ENCODE results near the gene PHLDA2. TPM values are rescaled to one million over a fixed set of nuclear protein-coding genes. Genes with fewer than 3 reads are reported as not detected.

Gene PHLDA2
- total RNA-seq, 4 donors from 2014 or later: 7.0 to 26.4 (median 18.2) TPM

DNA sequence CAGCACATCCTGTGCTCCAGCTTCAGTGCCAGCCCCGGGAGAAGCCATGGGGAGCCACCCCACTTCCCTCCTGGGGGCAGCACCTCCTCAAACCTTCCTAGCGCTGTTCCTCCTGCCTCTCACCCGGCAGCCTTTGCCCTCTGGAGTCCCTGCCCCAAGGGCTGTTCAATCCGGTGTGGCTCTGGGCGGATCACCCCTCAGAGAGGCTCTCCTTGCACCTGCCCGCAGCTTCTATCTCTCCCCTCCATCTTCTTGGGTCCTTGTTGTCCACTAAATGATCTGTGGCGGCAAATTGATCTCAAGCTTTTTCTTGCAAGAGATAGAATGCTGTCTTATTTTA is 25.6 kb downstream of the PHLDA2 start:
- H3K4me1 ChIP-seq: peaks cover 45% of the 10 kb centered on the region
- H3K27me3 ChIP-seq: no peaks in the 10 kb centered on the region
- TF ChIP-seq POLR2AphosphoS5 (IDR thresholded peaks at IDR 0.05): no peak
- TF ChIP-seq, protein P1, sequence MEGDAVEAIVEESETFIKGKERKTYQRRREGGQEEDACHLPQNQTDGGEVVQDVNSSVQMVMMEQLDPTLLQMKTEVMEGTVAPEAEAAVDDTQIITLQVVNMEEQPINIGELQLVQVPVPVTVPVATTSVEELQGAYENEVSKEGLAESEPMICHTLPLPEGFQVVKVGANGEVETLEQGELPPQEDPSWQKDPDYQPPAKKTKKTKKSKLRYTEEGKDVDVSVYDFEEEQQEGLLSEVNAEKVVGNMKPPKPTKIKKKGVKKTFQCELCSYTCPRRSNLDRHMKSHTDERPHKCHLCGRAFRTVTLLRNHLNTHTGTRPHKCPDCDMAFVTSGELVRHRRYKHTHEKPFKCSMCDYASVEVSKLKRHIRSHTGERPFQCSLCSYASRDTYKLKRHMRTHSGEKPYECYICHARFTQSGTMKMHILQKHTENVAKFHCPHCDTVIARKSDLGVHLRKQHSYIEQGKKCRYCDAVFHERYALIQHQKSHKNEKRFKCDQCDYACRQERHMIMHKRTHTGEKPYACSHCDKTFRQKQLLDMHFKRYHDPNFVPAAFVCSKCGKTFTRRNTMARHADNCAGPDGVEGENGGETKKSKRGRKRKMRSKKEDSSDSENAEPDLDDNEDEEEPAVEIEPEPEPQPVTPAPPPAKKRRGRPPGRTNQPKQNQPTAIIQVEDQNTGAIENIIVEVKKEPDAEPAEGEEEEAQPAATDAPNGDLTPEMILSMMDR (IDR thresholded peaks at IDR 0.05): no peak
- no peak for TF ChIP-seq EP300 (IDR thresholded peaks at IDR 0.05)
- TF ChIP-seq POLR2A (IDR thresholded peaks at IDR 0.05): no peak
- no peaks in the 10 kb centered on the region for H3K36me3 ChIP-seq
- no peak overlapping the region for H3K27ac ChIP-seq
- no peak overlapping the region for H3K4me3 ChIP-seq
- no peaks in the 10 kb centered on the region for H3K9me3 ChIP-seq
- 67% methylated on average over 7 of the region's 7 CpGs for whole genome bisulfite sequencing
- no peak for DNase-seq (ENCODE audit: low spot score in 2 of 2)

DNA sequence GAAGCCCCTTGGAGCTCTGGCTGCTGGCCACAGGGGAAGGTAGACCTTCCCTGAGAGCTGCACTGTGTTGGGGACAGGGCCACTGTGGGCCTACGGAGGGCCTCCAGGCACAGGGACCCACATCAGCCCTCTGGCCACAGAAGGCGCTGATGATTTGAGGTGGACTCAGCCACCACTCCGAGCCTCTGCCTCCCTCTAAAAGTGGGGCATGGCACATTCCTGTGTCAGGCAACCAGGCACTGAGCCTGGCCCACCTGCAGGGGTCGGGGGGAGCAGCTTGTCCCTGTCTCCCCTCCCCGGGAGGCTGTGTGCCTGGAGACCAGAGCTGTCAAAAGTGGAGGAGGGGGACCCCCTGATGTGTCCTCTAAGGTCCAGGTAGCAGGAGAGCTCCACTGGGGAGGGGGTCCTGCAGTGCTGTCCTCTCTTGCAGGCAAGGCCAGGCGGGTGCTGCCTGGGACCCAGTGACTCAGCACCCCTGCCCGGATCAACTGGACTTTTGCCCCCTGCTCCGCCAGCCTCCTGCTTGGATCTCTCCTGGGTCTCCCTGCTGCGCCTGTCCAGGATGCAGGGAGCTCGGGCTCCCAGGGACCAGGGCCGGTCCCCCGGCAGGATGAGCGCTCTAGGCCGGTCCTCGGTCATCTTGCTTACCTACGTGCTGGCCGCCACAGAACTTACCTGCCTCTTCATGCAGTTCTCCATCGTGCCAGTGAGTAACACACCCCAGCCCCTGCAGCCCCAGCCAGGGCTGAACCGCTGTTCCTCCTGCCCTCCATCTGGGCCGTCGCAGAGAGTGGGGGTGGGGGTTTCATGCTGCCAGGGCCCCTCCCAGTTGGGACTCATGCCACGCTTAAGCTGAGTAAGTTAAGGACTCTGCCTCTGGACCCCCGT is 26.2 kb downstream of the PHLDA2 start:
- TF ChIP-seq POLR2AphosphoS5 (IDR thresholded peaks at IDR 0.05) (no peak), POLR2A (IDR thresholded peaks at IDR 0.05) (no peak), EP300 (IDR thresholded peaks at IDR 0.05) (no peak)
- TF ChIP-seq, protein P1 (IDR thresholded peaks at IDR 0.05): no peak
- Histone ChIP-seq H3K9me3 (no peaks in the 10 kb centered on the region), H3K4me1 (peaks cover 51% of the 10 kb centered on the region), H3K27ac (peak overlapping the region; percentile 81), H3K4me3 (peak overlapping the region; percentile 56), H3K36me3 (no peaks in the 10 kb centered on the region), H3K27me3 (no peaks in the 10 kb centered on the region)
- DNase-seq (ENCODE audit: low spot score in 2 of 2): no peak
- 56% methylated on average over 8 of the region's 23 CpGs for WGBS

DNA sequence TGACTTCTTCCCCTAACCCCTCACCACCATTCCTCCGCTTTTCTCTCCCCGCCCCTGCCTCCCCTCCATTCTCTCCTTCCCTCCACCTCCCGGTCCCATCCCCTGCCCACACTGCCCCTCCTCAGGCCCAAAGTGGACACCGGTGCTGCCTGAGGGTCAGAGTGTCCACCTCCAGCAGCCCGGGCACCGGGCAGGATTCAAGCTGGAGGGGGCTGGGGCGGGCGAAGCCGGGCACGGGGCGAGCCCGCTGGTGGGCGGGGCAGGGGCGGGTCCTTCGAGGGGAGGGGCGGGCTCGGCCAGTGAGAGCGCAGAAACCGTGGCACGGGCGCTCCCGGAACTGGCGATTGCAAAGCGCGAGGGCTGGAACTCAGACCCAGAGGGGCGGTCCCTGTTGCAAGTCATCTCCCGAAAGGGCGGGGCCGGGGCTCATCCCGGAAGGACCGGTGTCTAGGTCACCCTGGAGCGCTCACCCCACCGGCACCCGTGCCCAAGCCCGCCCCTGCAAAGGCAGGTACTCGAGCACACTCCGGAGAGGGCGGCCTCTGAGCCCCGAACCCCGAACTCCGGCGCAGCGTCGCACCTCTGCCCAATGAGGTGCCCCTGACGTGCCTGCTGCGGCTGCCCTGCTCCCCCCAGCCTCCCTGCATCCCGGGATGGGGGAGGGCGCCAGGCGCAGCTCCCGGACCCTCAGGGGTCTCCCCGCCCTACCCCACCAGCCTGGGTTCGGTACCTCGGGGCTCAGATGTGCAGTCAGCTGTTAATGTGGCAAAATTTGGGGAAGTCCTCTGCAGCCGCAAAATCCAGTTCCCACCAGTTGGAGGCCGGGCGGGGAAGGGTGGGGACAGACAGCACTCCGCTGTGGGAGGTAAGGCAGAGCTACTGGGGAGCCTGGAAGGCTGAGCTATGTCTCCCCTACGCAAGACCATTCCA is 27.1 kb downstream of the PHLDA2 start:
- Histone ChIP-seq H3K4me1 (peaks cover 52% of the 10 kb centered on the region), H3K27me3 (no peaks in the 10 kb centered on the region), H3K27ac (peak overlapping the region; percentile 81), H3K36me3 (no peaks in the 10 kb centered on the region), H3K4me3 (peak overlapping the region; percentile 56), H3K9me3 (no peaks in the 10 kb centered on the region)
- TF ChIP-seq POLR2AphosphoS5 (IDR thresholded peaks at IDR 0.05) (peak in 1 of 3 donors; percentile 42), EP300 (IDR thresholded peaks at IDR 0.05) (no peak)
- TF ChIP-seq, protein P1 (IDR thresholded peaks at IDR 0.05): no peak
- DNase-seq (ENCODE audit: low spot score in 2 of 2): peak; percentile 98 to 99
- WGBS: 20% methylated on average over 8 of the region's 58 CpGs

DNA sequence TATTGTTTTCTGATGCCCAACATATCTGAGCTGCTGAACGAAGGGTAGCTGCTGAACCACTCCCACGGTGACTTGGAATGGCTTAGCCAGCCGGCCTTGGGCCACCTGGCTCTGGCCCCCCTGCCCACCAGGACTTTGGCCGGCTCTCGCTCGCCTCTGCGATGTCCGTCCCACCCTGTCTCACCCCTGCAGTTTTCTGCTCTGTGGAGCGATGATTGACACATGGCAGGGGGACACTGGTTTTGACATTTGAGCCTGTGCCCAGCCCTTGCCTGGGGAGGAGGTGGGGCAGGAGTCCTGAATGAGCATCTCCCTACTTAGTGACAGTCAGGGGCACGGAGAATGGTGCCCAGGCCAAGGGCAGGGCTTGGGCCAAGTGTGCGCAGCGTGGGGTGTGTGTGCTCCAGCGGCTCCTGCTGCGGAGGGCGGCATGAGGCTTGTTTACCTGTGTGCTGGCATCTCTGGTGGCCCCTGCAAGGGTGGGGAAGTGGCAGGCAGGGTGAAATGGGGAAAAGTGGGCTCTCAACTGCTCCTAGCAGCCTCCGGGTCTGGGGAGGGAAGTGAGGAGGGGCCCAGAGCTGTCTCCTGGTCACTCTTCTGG is 27.9 kb downstream of the PHLDA2 start:
- H3K4me1 ChIP-seq: peaks cover 52% of the 10 kb centered on the region

DNA sequence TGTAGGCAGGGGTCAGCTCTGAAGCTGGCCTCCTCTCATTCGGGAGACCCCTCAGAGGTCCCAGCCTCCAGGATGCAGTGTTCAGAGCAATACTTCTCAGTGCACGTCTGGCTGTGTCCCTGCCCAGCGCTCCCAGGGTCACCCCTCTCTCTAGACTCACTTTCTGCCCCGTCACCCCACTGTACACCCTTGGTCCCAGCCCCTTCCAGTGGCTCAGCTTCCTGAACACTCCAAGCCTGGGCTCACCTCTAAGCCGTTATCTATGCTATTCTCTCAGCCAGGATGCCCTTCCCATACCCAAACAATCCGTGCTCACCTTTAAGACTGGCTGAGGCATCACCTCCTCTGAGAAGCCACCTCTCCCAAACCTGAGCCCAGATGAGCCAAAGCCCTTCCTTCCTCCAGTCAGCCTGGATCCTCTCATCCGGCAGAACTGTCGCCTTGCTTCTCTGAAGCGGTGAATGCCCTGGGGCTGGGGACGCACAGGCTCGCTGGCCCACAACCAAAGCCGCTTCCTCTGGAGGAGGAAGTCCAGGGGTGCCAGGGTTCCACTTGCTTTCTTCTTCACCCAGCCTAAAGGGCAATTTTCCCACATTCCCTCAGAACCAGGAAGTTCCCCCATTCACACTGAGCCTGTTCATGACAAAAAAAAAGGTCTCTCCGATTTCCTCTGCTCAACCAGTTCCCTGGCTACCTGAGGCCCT is 30.0 kb downstream of the PHLDA2 start:
- H3K27ac ChIP-seq: peak overlapping the region; percentile 64
- WGBS: 50% methylated on average over 13 of the region's 13 CpGs
- H3K9me3 ChIP-seq: no peaks in the 10 kb centered on the region
- H3K36me3 ChIP-seq: no peaks in the 10 kb centered on the region
- TF ChIP-seq POLR2A (IDR thresholded peaks at IDR 0.05): no peak
- TF ChIP-seq, protein P1 (IDR thresholded peaks at IDR 0.05): no peak
- peaks cover 46% of the 10 kb centered on the region for H3K4me1 ChIP-seq
- no peaks in the 10 kb centered on the region for H3K27me3 ChIP-seq
- no peak overlapping the region for H3K4me3 ChIP-seq
- DNase-seq (ENCODE audit: low spot score in 2 of 2): no peak

More for the DNA sequence above, 27.9 kb downstream of the PHLDA2 start:
- H3K27ac ChIP-seq: peak overlapping the region; percentile 81
- H3K27me3 ChIP-seq: no peaks in the 10 kb centered on the region
- H3K4me3 ChIP-seq: peak overlapping the region; percentile 56
- H3K36me3 ChIP-seq: no peaks in the 10 kb centered on the region
- no peaks in the 10 kb centered on the region for H3K9me3 ChIP-seq
- TF ChIP-seq POLR2A (IDR thresholded peaks at IDR 0.05): no peak
- WGBS: 68% methylated on average over 13 of the region's 16 CpGs
- no peak for DNase-seq (ENCODE audit: low spot score in 2 of 2)

All from suprapubic skin (tissue), 4 donors.